Spleen (tissue), 11 donors: Measurements from ENCODE around the gene MICB. TPM values are rescaled to one million over a fixed set of nuclear protein-coding genes. Genes with fewer than 3 reads are reported as not detected.
A peak's percentile ranks its signal among the peaks of the same experiment; 100 is the strongest.

ENCODE experiments used
- DNase-seq: peaks from one replicate; pipeline ENCODE4 v3.0.0-alpha.2; 2020
- H3K27ac ChIP-seq, 8 donors: fragments of 200-600 bp; sonication (generic) in 7 of 8; 1 replicate in 4 of 8; 2 replicates in 4 of 8; pipeline versions ENCODE4 v1.5.0 to v1.8.0; 2016 to 2021; ENCODE audit warnings: inconsistent platforms in 4 of 8, mild to moderate bottlenecking in 4 of 8, moderate library complexity in 1 of 8
- H3K27me3 ChIP-seq, 7 donors: fragments of 200-600 bp; sonication (generic) in 6 of 7; replicated peaks in 1 of 7; 1 replicate in 4 of 7; 2 replicates in 3 of 7; pipeline versions ENCODE4 v1.5.0 to v1.8.0; 2016 to 2021; ENCODE audit warnings: inconsistent platforms in 3 of 7, mild to moderate bottlenecking in 1 of 7
- H3K36me3 ChIP-seq, 6 donors: fragments of 200-600 bp; sonication (generic) in 5 of 6; 1 replicate in 4 of 6; 2 replicates in 2 of 6; pipeline versions ENCODE4 v1.5.0 to v1.8.0; 2016 to 2021; ENCODE audit warnings: inconsistent platforms in 2 of 6
- H3K4me1 ChIP-seq, 6 donors: fragments of 200-600 bp; sonication (generic) in 5 of 6; 1 replicate in 3 of 6; 2 replicates in 3 of 6; pipeline versions ENCODE4 v1.5.0 to v1.8.0; 2016 to 2021; ENCODE audit warnings: inconsistent platforms in 3 of 6
- H3K4me3 ChIP-seq, 8 donors: fragments of 200-600 bp; sonication (generic) in 7 of 8; 1 replicate in 4 of 8; 2 replicates in 4 of 8; pipeline versions ENCODE4 v1.5.0 to v1.8.0; 2016 to 2021; ENCODE audit warnings: inconsistent platforms in 4 of 8, mild to moderate bottlenecking in 4 of 8, moderate library complexity in 2 of 8
- H3K9me3 ChIP-seq, 8 donors: fragments of 200-600 bp; sonication (generic) in 7 of 8; 1 replicate in 4 of 8; 2 replicates in 4 of 8; pipeline versions ENCODE4 v1.5.0 to v1.8.0; 2016 to 2021; ENCODE audit warnings: inconsistent platforms in 4 of 8
- CTCF ChIP-seq, 11 experiments: fragments of 200-600 bp in 7 of 11; fragments of 450-650 bp in 4 of 11; sonication (generic) in 4 of 11; IDR thresholded peaks in 8 of 11; conservative IDR thresholded peaks in 3 of 11; 1 replicate in 7 of 11; 2 replicates in 4 of 11; pipeline versions ENCODE4 v1.4.0 to v1.8.0; 2016 to 2021; ENCODE audit warnings: antibody characterized with exemption in 11 of 11, inconsistent platforms in 4 of 11, mild to moderate bottlenecking in 1 of 11
- POLR2A ChIP-seq, 3 donors: fragments of 450-650 bp; IDR thresholded peaks; one replicate each; pipeline ENCODE4 v1.5.1; 2017; ENCODE audit warnings: antibody characterized with exemption in 3 of 3, mild to moderate bottlenecking in 1 of 3
- POLR2AphosphoS5 ChIP-seq, 3 donors: sonication (generic); formaldehyde crosslinking; IDR thresholded peaks; one replicate each; pipeline ENCODE4 v1.5.1; 2017; ENCODE audit warnings: antibody characterized with exemption in 3 of 3
- WGBS, 5 donors: extraction: QIAGEN DNeasy Blood & Tissue Kit in 3 of 5; methylation state at CpG; one replicate each; pipeline versions ENCODE4 v1.1.5 to v1.1.7; 2013 to 2018; 5-methylcytosine and 5-hydroxymethylcytosine counted together
- intact Hi-C: fragments of 100-400 bp; cut with DNase I; formaldehyde crosslinking; loops from one replicate; pipeline ENCODE4 v1.15.0; 2023; ENCODE audit warnings: low total_unique reads
- polyA plus RNA-seq, 3 donors: library from polyadenylated mRNA; stranded (reverse); fragments of 200-250 nt; gene quantifications; one replicate each; pipeline ENCODE4 v1.2.1, GENCODE V29; 2013
- total RNA-seq, 7 donors: library from RNA; depleted of rRNA in 3 of 7; stranded (reverse); fragments of >200 nt in 3 of 7; fragmentation: NEBNext Ultra II Directional in 4 of 7; extraction: Animal tissue kit (Norgen Biotek cat#: 25700) in 4 of 7; gene quantifications; one replicate each; pipeline versions ENCODE4 v1.1.0 to v1.2.1, GENCODE V29; 2016 to 2021
- donor health status: healthy with polysubstance abuse.
- donor health status: DM: no; HTN: no; CAD: no; lungs with moderate emphysema.
- donor health status: DM: no; HTN: no; CAD: no.
- donor health status: Bipolar disorder and iron deficiency.
- donor health status: healthy.
- donor health status: DM: no; HTN: no; CAD: no.
- donor health status: DM: yes; HTN: yes; CAD: no.

MICB gene
- total and polyA plus RNA-seq, 10 donors = 6.9 to 21.4 (median 14.8) TPM

- Histone ChIP-seq H3K9me3 (no peaks in the 10 kb centered on the region), H3K27me3 (no peaks in the 10 kb centered on the region), H3K4me1 (peaks cover 0 to 88% (median 49%) of the 10 kb centered on the region in 6 donors), H3K4me3 (no peak overlapping the region), H3K27ac (peak overlapping the region in 1 of 8 donors; percentile 43), H3K36me3 (peaks cover 0 to 16% (median 0%) of the 10 kb centered on the region in 6 donors)
- 77 to 90% (median 81%) methylated on average over 4 to 6 of the region's 6 CpGs for WGBS, 5 donors
- peak in 5 of 11 experiments; percentile 13 to 32 (median 21) for TF ChIP-seq CTCF (IDR thresholded peaks at IDR 0.05 in 8 of 11, conservative IDR thresholded peaks at IDR 0.05 in 3 of 11)
- no peak for TF ChIP-seq POLR2A (IDR thresholded peaks at IDR 0.05)
- TF ChIP-seq POLR2AphosphoS5 (IDR thresholded peaks at IDR 0.05) = peak; percentile 22 to 59 (median 47)
- intact Hi-C loops = no loop called here
- no peak for DNase-seq
Observed at GRCh38 chr6:31474871-31475286, 23.1 kb upstream of the MICB start.

GRCh38 chr6:31476515-31477139, 21.3 kb upstream of the MICB start:
- Histone ChIP-seq H3K36me3 (peaks cover 0 to 13% (median 0%) of the 10 kb centered on the region in 6 donors), H3K27me3 (no peaks in the 10 kb centered on the region), H3K4me1 (peaks cover 0 to 70% (median 32%) of the 10 kb centered on the region in 6 donors), H3K27ac (peak overlapping the region in 1 of 8 donors; percentile 23), H3K9me3 (no peaks in the 10 kb centered on the region), H3K4me3 (no peak overlapping the region)
- intact Hi-C loops = no loop called here
- no peak for DNase-seq
- TF ChIP-seq POLR2AphosphoS5 (IDR thresholded peaks at IDR 0.05) = peak in 1 of 3 donors; percentile 67
- no peak for TF ChIP-seq CTCF (IDR thresholded peaks at IDR 0.05 in 8 of 11, conservative IDR thresholded peaks at IDR 0.05 in 3 of 11)
- 54 to 73% (median 62%) methylated on average over 7 of the region's 7 CpGs for WGBS, 5 donors

GRCh38 chr6:31477521-31477920, 20.4 kb upstream of the MICB start:
- Histone ChIP-seq H3K9me3 (no peaks in the 10 kb centered on the region), H3K4me1 (peaks cover 0 to 61% (median 24%) of the 10 kb centered on the region in 6 donors), H3K27me3 (no peaks in the 10 kb centered on the region), H3K4me3 (no peak overlapping the region), H3K36me3 (peaks cover 0 to 10% (median 0%) of the 10 kb centered on the region in 6 donors), H3K27ac (no peak overlapping the region)
- TF ChIP-seq POLR2AphosphoS5 (IDR thresholded peaks at IDR 0.05) (no peak), CTCF (IDR thresholded peaks at IDR 0.05 in 8 of 11, conservative IDR thresholded peaks at IDR 0.05 in 3 of 11) (no peak), POLR2A (IDR thresholded peaks at IDR 0.05) (no peak)
- intact Hi-C loops = no loop called here
- DNase-seq = no peak
- WGBS, 5 donors = 83 to 96% (median 95%) methylated on average over 4 of the region's 4 CpGs

GRCh38 chr6:31478186-31478950, 19.6 kb upstream of the MICB start:
- H3K4me1 ChIP-seq = peaks cover 0 to 53% (median 17%) of the 10 kb centered on the region in 6 donors
- no peak overlapping the region for H3K4me3 ChIP-seq
- WGBS, 5 donors = 60 to 87% (median 75%) methylated on average over 2 to 3 of the region's 3 CpGs
- H3K27me3 ChIP-seq = no peaks in the 10 kb centered on the region
- peaks cover 0 to 6% (median 0%) of the 10 kb centered on the region in 6 donors for H3K36me3 ChIP-seq
- no peak for TF ChIP-seq POLR2AphosphoS5 (IDR thresholded peaks at IDR 0.05)
- no peak for TF ChIP-seq CTCF (IDR thresholded peaks at IDR 0.05 in 8 of 11, conservative IDR thresholded peaks at IDR 0.05 in 3 of 11)
- no peak for TF ChIP-seq POLR2A (IDR thresholded peaks at IDR 0.05)
- intact Hi-C loops = no loop called here
- DNase-seq = no peak
- H3K9me3 ChIP-seq = no peaks in the 10 kb centered on the region
- H3K27ac ChIP-seq = no peak overlapping the region
